ENCODE measurements around the gene FKBP15. TPM values are rescaled to one million over a fixed set of nuclear protein-coding genes. Genes with fewer than 3 reads are reported as not detected.

The FKBP15 gene
- total and polyA plus RNA-seq, 8 donors, result 7.5 to 16.5 (median 10.0) TPM

GRCh38 chr9:113168809-113169208, 52.3 kb downstream of the FKBP15 start:
- 89 to 94% methylated on average over 5 of the region's 5 CpGs for WGBS, 2 donors
- no peak for DNase-seq
- H3K36me3 ChIP-seq, result peaks cover 0 to 73% (median 35%) of the 10 kb centered on the region in 3 donors
- no peaks in the 10 kb centered on the region for H3K27me3 ChIP-seq
- intact Hi-C loops (cut with DNase I), result no loop called here
- TF ChIP-seq CTCF (IDR thresholded peaks at IDR 0.05), result no peak
- no peak overlapping the region for H3K4me3 ChIP-seq
- no peaks in the 10 kb centered on the region for H3K9me3 ChIP-seq
- no peak for ATAC-seq
- no peak overlapping the region for H3K27ac ChIP-seq
- H3K4me1 ChIP-seq, result no peaks in the 10 kb centered on the region
- no peak for FAIRE-seq

- FAIRE-seq (no peak), ATAC-seq (no peak), DNase-seq (no peak)
- Histone ChIP-seq H3K4me3 (no peak overlapping the region), H3K27me3 (no peaks in the 10 kb centered on the region), H3K36me3 (peaks cover 0 to 74% (median 34%) of the 10 kb centered on the region in 3 donors), H3K9me3 (no peaks in the 10 kb centered on the region), H3K27ac (no peak overlapping the region), H3K4me1 (no peaks in the 10 kb centered on the region)
- WGBS, 2 donors, result 87 to 92% methylated on average over 4 of the region's 4 CpGs
- intact Hi-C loops (cut with DNase I), result no loop called here
- TF ChIP-seq CTCF (IDR thresholded peaks at IDR 0.05), result no peak
Observed at GRCh38 chr9:113166039-113166438, 55.0 kb downstream of the FKBP15 start.

DNA sequence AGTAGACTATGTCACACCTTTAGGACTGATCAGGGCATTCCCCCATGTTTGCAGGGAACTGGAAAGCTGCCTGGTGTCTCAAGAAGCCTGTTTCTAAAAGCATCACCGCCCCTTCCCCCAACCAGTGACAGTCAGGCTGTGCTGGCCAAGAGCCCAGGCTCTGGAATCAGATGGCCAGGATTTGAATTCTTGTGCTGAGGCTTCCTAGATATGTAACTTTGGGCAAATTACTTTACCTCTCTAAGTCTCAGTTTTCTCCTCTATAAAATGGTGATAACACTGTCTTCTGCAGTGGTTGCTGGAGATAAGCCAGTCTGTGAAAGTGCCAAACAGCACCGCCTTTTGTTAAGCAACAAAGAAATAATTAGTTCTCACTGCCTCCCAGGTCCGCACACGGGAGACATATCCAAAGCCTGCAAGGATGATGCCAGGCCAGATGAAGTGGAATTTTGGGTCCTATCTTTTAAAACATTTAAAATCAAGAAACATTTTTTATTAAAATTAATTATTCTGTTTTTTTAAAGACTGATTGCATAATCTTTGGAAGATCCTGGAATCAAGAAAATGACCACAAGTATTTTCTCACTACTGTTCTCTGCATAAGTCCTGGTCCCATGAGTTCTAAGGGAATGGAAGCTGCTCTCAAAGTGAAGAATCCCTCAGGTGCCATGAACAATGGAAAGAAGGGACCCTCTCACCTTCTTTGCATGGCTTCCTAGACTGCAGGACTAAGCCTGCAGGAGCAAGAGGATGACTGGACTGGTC, 56.4 kb downstream of the FKBP15 start:
- 72 to 80% methylated on average over 4 of the region's 4 CpGs for WGBS, 2 donors
- ATAC-seq (no peak), FAIRE-seq (no peak)

GRCh38 chr9:113163001-113163400, 58.1 kb downstream of the FKBP15 start:
- Histone ChIP-seq H3K4me1 (no peaks in the 10 kb centered on the region), H3K27me3 (no peaks in the 10 kb centered on the region), H3K36me3 (peaks cover 0 to 48% (median 22%) of the 10 kb centered on the region in 3 donors), H3K9me3 (no peaks in the 10 kb centered on the region), H3K4me3 (no peak overlapping the region), H3K27ac (no peak overlapping the region)
- WGBS, 2 donors, result 63% methylated on average over 3 of the region's 3 CpGs
- DNase-seq, result no peak
- no peak for TF ChIP-seq CTCF (IDR thresholded peaks at IDR 0.05)
- no peak for FAIRE-seq
- intact Hi-C loops (cut with DNase I), result no loop called here
- ATAC-seq, result no peak

More for the DNA sequence above, 56.4 kb downstream of the FKBP15 start:
- Histone ChIP-seq H3K4me3 (no peak overlapping the region), H3K36me3 (peaks cover 0 to 62% (median 34%) of the 10 kb centered on the region in 3 donors), H3K27ac (no peak overlapping the region), H3K4me1 (no peaks in the 10 kb centered on the region), H3K9me3 (no peaks in the 10 kb centered on the region), H3K27me3 (no peaks in the 10 kb centered on the region)
- DNase-seq, result no peak
- intact Hi-C loops (cut with DNase I), result no loop called here
- TF ChIP-seq CTCF (IDR thresholded peaks at IDR 0.05), result no peak

GRCh38 chr9:113160571-113160970, 60.5 kb downstream of the FKBP15 start:
- Histone ChIP-seq H3K4me3 (no peak overlapping the region), H3K27ac (no peak overlapping the region), H3K4me1 (no peaks in the 10 kb centered on the region), H3K36me3 (peaks cover 0 to 31% (median 11%) of the 10 kb centered on the region in 3 donors), H3K27me3 (no peaks in the 10 kb centered on the region), H3K9me3 (no peaks in the 10 kb centered on the region)
- TF ChIP-seq CTCF (IDR thresholded peaks at IDR 0.05), result no peak
- 51 to 55% methylated on average over 3 of the region's 3 CpGs for WGBS, 2 donors
- no peak for FAIRE-seq
- ATAC-seq, result no peak
- intact Hi-C loops (cut with DNase I), result no loop called here
- no peak for DNase-seq

All from pancreas (tissue), 10 donors.